ENCODE data around the gene FRG2.
"Not testable (repeated sequence)": the region's sequence is repeated elsewhere in the genome, so short reads cannot be mapped to it uniquely, and the experiment has no call there.

The FRG2 gene

GRCh38 chr4:190027156-190027555, at the start of gene FRG2:
TSS of gene FRG2 (minus strand) at chr4:190027256. CDS start at chr4:190027204, 52 bp downstream.
- not testable (repeated sequence) for H3K9me3 ChIP-seq (ENCODE audit: insufficient read depth, low read length); H3K4me3 ChIP-seq (ENCODE audit: insufficient read length, low read depth); H3K9ac ChIP-seq (ENCODE audit: insufficient read length, low read depth); DNase-seq (ENCODE audit: low read depth, low spot score); H3K36me3 ChIP-seq (ENCODE audit: insufficient read depth, insufficient read length, low read length); H3K4me1 ChIP-seq (ENCODE audit: insufficient read depth, insufficient read length)
- peaks cover 12% of the 10 kb centered on the region for H3K27me3 ChIP-seq (ENCODE audit: insufficient read depth, insufficient read length)

DNA sequence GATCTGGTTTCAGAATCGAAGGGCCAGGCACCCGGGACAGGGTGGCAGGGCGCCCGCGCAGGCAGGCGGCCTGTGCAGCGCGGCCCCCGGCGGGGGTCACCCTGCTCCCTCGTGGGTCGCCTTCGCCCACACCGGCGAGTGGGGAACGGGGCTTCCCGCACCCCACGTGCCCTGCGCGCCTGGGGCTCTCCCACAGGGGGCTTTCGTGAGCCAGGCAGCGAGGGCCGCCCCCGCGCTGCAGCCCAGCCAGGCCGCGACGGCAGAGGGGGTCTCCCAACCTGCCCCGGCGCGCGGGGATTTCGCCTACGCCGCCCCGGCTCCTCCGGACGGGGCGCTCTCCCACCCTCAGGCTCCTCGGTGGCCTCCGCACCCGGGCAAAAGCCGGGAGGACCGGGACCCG, 41.3 kb upstream of the FRG2 start:
- not testable (repeated sequence) for H3K36me3 ChIP-seq (ENCODE audit: insufficient read depth, insufficient read length, low read length); H3K4me1 ChIP-seq (ENCODE audit: insufficient read depth, insufficient read length); H3K4me3 ChIP-seq (ENCODE audit: insufficient read length, low read depth); DNase-seq (ENCODE audit: low read depth, low spot score); H3K9ac ChIP-seq (ENCODE audit: insufficient read length, low read depth); H3K9me3 ChIP-seq (ENCODE audit: insufficient read depth, low read length)
- peaks cover 11% of the 10 kb centered on the region for H3K27me3 ChIP-seq (ENCODE audit: insufficient read depth, insufficient read length)

GRCh38 chr4:190064805-190065204, 37.7 kb upstream of the FRG2 start:
- peaks cover 16% of the 10 kb centered on the region for H3K27me3 ChIP-seq (ENCODE audit: insufficient read depth, insufficient read length)
- not testable (repeated sequence) for H3K4me3 ChIP-seq (ENCODE audit: insufficient read length, low read depth); DNase-seq (ENCODE audit: low read depth, low spot score); H3K4me1 ChIP-seq (ENCODE audit: insufficient read depth, insufficient read length); H3K9ac ChIP-seq (ENCODE audit: insufficient read length, low read depth); H3K9me3 ChIP-seq (ENCODE audit: insufficient read depth, low read length); H3K36me3 ChIP-seq (ENCODE audit: insufficient read depth, insufficient read length, low read length)

DNA sequence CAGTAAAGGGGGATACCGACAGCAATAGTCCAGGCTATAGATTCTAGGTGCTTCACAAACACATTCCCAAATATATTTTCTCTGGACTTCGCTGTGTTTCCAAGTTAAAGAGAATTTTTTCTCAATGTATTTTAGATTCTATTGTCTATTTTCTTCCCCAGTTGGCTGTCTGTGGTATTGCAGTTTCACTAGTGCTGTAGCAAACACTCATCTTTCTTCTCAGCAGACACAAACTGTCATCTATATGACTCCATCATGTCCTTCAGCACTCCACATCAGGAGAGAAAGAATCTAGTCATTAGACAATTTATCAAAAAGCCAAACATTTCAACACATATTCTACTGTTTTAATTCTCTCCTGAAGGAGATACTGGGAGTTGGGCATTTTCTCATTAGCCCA, 37.3 kb upstream of the FRG2 start, which contains the start of gene DBET:
Gene DBET, plus strand, starts transcription at position 161 of the 400 bp plus-strand sequence.
- H3K9ac ChIP-seq (ENCODE audit: insufficient read length, low read depth); H3K9me3 ChIP-seq (ENCODE audit: insufficient read depth, low read length); H3K4me3 ChIP-seq (ENCODE audit: insufficient read length, low read depth); DNase-seq (ENCODE audit: low read depth, low spot score); H3K36me3 ChIP-seq (ENCODE audit: insufficient read depth, insufficient read length, low read length); H3K4me1 ChIP-seq (ENCODE audit: insufficient read depth, insufficient read length): not testable (repeated sequence)
- H3K27me3 ChIP-seq (ENCODE audit: insufficient read depth, insufficient read length) = peaks cover 16% of the 10 kb centered on the region

DNA sequence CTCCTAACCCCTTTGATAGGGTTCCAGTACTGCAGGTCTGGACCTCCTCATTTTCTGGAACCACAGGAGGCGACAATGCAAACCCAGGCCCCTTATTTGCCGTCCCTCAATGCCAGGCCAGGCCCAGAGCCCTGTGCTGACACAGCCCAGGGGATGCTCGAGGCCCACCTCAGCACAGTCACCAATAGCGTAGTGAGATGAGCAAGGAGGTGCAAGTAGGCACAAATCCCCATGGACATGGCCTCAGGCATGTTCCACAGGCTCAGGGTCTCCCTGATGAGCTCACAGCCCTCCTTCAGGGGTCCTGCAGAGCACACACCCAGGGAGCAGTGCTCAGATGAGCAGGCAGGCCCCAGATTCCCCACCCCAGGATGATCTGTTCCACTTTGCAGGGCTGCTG, 31.9 kb upstream of the FRG2 start:
- not testable (repeated sequence) for H3K36me3 ChIP-seq (ENCODE audit: insufficient read depth, insufficient read length, low read length); H3K27me3 ChIP-seq (ENCODE audit: insufficient read depth, insufficient read length); H3K9me3 ChIP-seq (ENCODE audit: insufficient read depth, low read length); H3K9ac ChIP-seq (ENCODE audit: insufficient read length, low read depth); DNase-seq (ENCODE audit: low read depth, low spot score); H3K4me3 ChIP-seq (ENCODE audit: insufficient read length, low read depth); H3K4me1 ChIP-seq (ENCODE audit: insufficient read depth, insufficient read length)

DNA sequence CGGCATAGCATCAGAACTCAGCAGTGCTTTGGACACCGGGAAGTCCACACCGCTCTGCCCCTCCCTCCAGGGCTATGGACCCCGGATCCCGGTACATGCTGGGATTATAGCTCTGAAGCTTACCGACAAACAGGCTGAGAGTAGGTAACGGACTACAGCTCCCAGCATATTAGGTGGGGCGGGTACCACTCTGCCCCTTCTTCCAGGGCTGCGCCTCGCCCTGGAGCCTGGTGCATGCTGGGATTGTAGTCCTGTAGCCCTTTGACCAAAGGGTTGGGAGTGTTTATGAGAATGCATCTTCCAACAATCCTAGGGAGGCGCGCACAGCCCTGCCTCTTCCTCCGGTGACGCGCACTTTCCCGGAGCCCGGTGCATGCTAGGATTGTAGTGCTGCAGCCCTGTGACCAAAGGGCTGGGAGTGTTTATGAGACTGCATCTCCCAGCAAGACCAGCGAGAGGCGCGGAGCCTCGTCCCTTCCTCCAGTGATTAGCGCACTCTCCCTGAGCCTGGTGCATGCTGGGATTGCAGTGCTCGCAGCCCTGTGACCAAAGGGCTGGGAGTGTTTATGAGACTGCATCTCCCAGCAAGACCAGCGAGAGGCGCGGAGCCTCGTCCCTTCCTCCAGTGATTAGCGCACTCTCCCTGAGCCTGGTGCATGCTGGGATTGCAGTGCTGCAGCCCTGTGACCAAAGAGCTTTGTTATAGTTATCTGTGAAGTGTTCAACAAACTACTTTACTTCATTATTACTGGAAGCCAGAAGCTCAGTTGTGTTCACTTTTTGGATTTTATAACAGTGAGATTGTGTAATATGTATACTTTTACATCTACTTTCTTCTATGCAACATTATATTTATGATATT, 22.6 kb upstream of the FRG2 start:
- not testable (repeated sequence) for DNase-seq (ENCODE audit: low read depth, low spot score); H3K4me1 ChIP-seq (ENCODE audit: insufficient read depth, insufficient read length); H3K36me3 ChIP-seq (ENCODE audit: insufficient read depth, insufficient read length, low read length); H3K9me3 ChIP-seq (ENCODE audit: insufficient read depth, low read length); H3K27me3 ChIP-seq (ENCODE audit: insufficient read depth, insufficient read length); H3K9ac ChIP-seq (ENCODE audit: insufficient read length, low read depth); H3K4me3 ChIP-seq (ENCODE audit: insufficient read length, low read depth)

DNA sequence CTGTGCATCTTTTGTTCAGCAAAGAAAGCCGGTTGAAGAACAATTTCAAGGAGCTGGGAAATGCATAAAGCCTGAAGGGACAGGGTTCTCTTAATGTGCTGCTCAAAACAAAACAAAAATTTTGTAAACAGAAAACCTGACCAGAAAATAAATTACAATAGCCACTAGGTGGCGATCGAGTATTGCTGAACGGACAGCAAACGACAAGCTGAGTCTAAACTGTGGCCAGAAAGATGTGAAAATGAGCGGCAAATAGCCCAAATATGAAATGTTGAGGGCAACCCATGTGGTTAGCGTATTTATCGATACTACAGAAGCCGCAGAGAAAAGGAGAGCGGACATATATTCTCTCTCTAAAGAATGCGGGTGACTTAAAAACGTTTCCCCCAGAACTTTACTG, 20.6 kb upstream of the FRG2 start:
- H3K36me3 ChIP-seq (ENCODE audit: insufficient read depth, insufficient read length, low read length); H3K9ac ChIP-seq (ENCODE audit: insufficient read length, low read depth); H3K27me3 ChIP-seq (ENCODE audit: insufficient read depth, insufficient read length); DNase-seq (ENCODE audit: low read depth, low spot score); H3K4me1 ChIP-seq (ENCODE audit: insufficient read depth, insufficient read length); H3K9me3 ChIP-seq (ENCODE audit: insufficient read depth, low read length); H3K4me3 ChIP-seq (ENCODE audit: insufficient read length, low read depth): not testable (repeated sequence)

DNA sequence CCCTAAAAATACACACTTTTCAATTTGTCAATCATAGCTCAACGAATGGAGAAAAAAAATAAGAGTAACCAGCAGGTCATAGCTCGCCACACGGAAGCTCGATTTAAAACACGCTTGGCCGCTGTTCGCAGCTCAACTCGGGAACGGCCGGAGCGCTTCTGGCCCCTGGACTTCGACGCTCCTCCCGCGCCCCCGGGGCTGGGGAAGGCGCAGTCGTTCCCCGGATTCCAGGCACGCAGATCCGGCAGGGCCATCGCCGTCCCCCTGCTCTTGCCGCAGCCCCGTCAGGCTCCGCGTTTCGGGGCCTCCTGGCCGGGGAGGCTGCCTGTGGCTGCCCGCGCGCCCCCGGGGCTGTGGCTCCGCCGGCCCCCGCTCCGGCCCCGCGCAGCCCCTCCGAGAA, 13.8 kb upstream of the FRG2 start:
- peaks cover 12% of the 10 kb centered on the region for H3K27me3 ChIP-seq (ENCODE audit: insufficient read depth, insufficient read length)
- H3K4me3 ChIP-seq (ENCODE audit: insufficient read length, low read depth); H3K9ac ChIP-seq (ENCODE audit: insufficient read length, low read depth); H3K4me1 ChIP-seq (ENCODE audit: insufficient read depth, insufficient read length); H3K36me3 ChIP-seq (ENCODE audit: insufficient read depth, insufficient read length, low read length); H3K9me3 ChIP-seq (ENCODE audit: insufficient read depth, low read length); DNase-seq (ENCODE audit: low read depth, low spot score): not testable (repeated sequence)

DNA sequence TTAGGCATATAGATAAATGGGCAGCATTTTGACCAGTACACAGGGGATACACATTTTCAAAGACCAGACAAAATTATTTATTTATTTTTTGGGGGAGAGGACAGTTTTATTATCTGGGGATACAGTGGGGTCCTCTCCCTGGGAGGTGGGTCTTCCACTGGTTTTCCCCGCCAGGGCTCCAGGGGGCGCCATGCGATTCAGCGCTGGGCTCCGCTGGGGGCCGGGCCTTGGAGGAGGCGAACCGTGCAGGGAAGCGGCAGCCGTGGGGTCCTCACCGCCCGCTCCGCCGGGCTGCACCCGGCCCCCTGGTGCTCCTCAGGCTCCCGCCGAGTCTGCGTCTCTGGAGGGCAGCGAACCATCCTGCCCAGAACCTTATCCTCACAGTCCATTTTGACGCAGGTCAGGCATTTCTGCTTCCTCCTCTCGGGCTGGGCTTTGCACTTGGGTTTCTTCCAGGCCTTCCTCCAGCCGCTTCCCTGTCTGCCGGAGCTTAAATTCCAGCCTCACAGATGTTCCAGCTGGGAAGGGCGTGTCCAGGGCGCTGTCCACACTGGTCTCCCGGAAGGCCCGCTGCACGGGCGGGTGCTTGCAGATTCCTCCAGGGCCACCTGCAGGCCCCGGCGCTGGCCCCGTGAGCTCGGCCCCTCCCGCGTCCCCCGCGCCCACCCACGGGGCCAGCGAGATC, 10.8 kb upstream of the FRG2 start:
- not testable (repeated sequence) for H3K9ac ChIP-seq (ENCODE audit: insufficient read length, low read depth); H3K4me1 ChIP-seq (ENCODE audit: insufficient read depth, insufficient read length); DNase-seq (ENCODE audit: low read depth, low spot score); H3K36me3 ChIP-seq (ENCODE audit: insufficient read depth, insufficient read length, low read length); H3K27me3 ChIP-seq (ENCODE audit: insufficient read depth, insufficient read length); H3K9me3 ChIP-seq (ENCODE audit: insufficient read depth, low read length); H3K4me3 ChIP-seq (ENCODE audit: insufficient read length, low read depth)

DNA sequence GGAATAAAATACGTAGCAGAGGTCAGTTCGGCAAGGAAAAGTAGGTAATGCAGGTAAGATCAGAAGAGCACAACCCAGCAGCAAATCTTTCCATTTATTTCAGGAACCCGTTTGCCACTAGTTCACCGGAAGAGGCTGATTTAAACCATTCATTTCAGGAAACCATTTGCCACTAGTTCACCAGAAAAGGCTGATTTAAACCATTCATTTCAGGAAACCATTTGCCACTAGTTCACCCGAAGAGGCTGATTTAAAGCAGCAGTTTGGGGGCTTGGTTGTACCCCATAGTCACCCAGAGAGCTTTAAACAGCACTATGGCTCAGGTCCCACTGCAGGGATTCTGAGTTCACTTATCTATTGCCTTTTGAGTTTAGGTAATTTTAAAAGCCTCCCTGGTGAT, 4.2 kb upstream of the FRG2 start:
- H3K9ac ChIP-seq (ENCODE audit: insufficient read length, low read depth); H3K27me3 ChIP-seq (ENCODE audit: insufficient read depth, insufficient read length); H3K4me1 ChIP-seq (ENCODE audit: insufficient read depth, insufficient read length); H3K9me3 ChIP-seq (ENCODE audit: insufficient read depth, low read length); H3K36me3 ChIP-seq (ENCODE audit: insufficient read depth, insufficient read length, low read length); DNase-seq (ENCODE audit: low read depth, low spot score); H3K4me3 ChIP-seq (ENCODE audit: insufficient read length, low read depth): not testable (repeated sequence)

- DNase-seq (ENCODE audit: low read depth, low spot score); H3K9me3 ChIP-seq (ENCODE audit: insufficient read depth, low read length); H3K9ac ChIP-seq (ENCODE audit: insufficient read length, low read depth); H3K36me3 ChIP-seq (ENCODE audit: insufficient read depth, insufficient read length, low read length); H3K4me1 ChIP-seq (ENCODE audit: insufficient read depth, insufficient read length); H3K4me3 ChIP-seq (ENCODE audit: insufficient read length, low read depth): not testable (repeated sequence)
- H3K27me3 ChIP-seq (ENCODE audit: insufficient read depth, insufficient read length) = peaks cover 49% of the 10 kb centered on the region
Observed at GRCh38 chr4:190022614-190023281, 4.3 kb downstream of the FRG2 start.

All from NT2/D1 (cell line).